ENCODE results near the gene TRPC6. TPM values are rescaled to one million over a fixed set of nuclear protein-coding genes. Genes with fewer than 3 reads are reported as not detected.

Gene TRPC6
- total and polyA plus RNA-seq, 4 donors: 0.03 to 1.5 (median 0.17) TPM; not detected in 1

DNA sequence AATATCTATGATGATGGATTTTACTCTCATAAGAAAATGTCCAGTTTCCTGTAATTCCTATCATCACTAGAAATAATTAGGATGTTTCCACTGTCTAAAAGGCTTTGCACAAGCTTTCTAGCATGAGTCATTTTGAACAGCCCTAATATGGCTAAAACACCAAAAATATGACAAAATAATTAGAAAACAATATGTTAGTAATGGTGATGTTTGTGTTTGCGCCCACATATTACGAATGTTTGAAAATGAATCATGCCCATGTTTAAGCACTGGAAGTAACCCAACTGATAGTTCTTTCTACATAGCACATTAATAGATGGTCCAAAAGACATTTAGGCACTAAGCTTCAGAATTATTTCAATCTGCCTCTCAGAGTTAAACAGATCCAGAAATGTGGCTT lies 96.0 kb downstream of the TRPC6 start:
- no peak overlapping the region for H3K27ac ChIP-seq (ENCODE audit: low read depth in 1 of 2, low read length in 2 of 2)
- no peak overlapping the region for H3K4me3 ChIP-seq (ENCODE audit: low read depth in 1 of 3, low read length in 3 of 3)
- no peaks in the 10 kb centered on the region for H3K9me3 ChIP-seq (ENCODE audit: control insufficient read depth in 4 of 4, low read length in 3 of 4)
- WGBS: 84% methylated on average over 2 of the region's 2 CpGs
- TF ChIP-seq, protein P1, sequence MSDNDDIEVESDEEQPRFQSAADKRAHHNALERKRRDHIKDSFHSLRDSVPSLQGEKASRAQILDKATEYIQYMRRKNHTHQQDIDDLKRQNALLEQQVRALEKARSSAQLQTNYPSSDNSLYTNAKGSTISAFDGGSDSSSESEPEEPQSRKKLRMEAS (IDR thresholded peaks at IDR 0.05): no peak
- no peak for TF ChIP-seq FOXA2 (IDR thresholded peaks at IDR 0.05)
- TF ChIP-seq FOXA1 (IDR thresholded peaks at IDR 0.05): no peak
- TF ChIP-seq, protein P2, sequence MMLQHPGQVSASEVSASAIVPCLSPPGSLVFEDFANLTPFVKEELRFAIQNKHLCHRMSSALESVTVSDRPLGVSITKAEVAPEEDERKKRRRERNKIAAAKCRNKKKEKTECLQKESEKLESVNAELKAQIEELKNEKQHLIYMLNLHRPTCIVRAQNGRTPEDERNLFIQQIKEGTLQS (IDR thresholded peaks at IDR 0.05): no peak
- TF ChIP-seq HNF4G (IDR thresholded peaks at IDR 0.05): no peak
- H3K27me3 ChIP-seq (ENCODE audit: control insufficient read depth in 4 of 4, insufficient read depth in 4 of 4, low read length in 3 of 4): peaks cover 0 to 2% (median 0%) of the 10 kb centered on the region in 4 donors
- DNase-seq (ENCODE audit: low spot score): no peak
- no peaks in the 10 kb centered on the region for H3K4me1 ChIP-seq (ENCODE audit: control insufficient read depth in 4 of 4, insufficient read depth in 4 of 4, low read length in 3 of 4)
- no peak overlapping the region for H3K9ac ChIP-seq (ENCODE audit: low read depth in 1 of 2, low read length in 2 of 2)
- H3K36me3 ChIP-seq (ENCODE audit: control insufficient read depth in 4 of 4, insufficient read depth in 3 of 4, low read depth in 1 of 4, low read length in 3 of 4): no peaks in the 10 kb centered on the region

DNA sequence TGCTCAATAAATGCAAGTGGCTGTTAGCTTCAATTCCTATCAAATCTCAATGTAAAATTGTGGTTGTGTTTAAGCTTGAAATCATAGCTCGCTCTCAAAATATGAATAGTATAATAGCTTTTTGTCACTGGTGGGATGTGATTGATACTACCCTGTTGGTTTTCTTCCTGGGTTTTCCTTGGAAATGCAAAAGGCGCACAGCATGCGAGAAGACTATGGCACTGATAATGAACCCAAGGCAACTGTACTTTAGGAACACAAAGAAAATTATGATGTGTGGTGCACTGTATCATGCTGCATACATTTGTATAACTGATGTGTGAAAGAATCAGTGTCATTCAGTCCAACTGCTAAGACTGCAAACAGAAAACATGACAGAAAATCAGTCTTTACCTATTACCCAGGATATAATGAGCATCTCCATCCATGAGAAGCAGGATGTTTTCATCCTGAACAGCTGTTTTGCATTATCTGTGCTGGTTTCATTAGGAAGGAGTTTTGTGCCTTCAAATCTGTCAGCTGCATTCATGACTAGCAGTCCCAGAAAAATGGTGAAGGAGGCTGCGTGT lies 101.2 kb downstream of the TRPC6 start:
- DNase-seq (ENCODE audit: low spot score): no peak
- Histone ChIP-seq H3K9me3 (ENCODE audit: control insufficient read depth in 4 of 4, low read length in 3 of 4) (no peaks in the 10 kb centered on the region), H3K36me3 (ENCODE audit: control insufficient read depth in 4 of 4, insufficient read depth in 3 of 4, low read depth in 1 of 4, low read length in 3 of 4) (no peaks in the 10 kb centered on the region), H3K27ac (ENCODE audit: low read depth in 1 of 2, low read length in 2 of 2) (no peak overlapping the region), H3K9ac (ENCODE audit: low read depth in 1 of 2, low read length in 2 of 2) (no peak overlapping the region), H3K4me1 (ENCODE audit: control insufficient read depth in 4 of 4, insufficient read depth in 4 of 4, low read length in 3 of 4) (no peaks in the 10 kb centered on the region), H3K27me3 (ENCODE audit: control insufficient read depth in 4 of 4, insufficient read depth in 4 of 4, low read length in 3 of 4) (no peaks in the 10 kb centered on the region), H3K4me3 (ENCODE audit: low read depth in 1 of 3, low read length in 3 of 3) (no peak overlapping the region)
- TF ChIP-seq NR2F2 (IDR thresholded peaks at IDR 0.05): no peak
- 92% methylated on average over 4 of the region's 4 CpGs for WGBS

DNA sequence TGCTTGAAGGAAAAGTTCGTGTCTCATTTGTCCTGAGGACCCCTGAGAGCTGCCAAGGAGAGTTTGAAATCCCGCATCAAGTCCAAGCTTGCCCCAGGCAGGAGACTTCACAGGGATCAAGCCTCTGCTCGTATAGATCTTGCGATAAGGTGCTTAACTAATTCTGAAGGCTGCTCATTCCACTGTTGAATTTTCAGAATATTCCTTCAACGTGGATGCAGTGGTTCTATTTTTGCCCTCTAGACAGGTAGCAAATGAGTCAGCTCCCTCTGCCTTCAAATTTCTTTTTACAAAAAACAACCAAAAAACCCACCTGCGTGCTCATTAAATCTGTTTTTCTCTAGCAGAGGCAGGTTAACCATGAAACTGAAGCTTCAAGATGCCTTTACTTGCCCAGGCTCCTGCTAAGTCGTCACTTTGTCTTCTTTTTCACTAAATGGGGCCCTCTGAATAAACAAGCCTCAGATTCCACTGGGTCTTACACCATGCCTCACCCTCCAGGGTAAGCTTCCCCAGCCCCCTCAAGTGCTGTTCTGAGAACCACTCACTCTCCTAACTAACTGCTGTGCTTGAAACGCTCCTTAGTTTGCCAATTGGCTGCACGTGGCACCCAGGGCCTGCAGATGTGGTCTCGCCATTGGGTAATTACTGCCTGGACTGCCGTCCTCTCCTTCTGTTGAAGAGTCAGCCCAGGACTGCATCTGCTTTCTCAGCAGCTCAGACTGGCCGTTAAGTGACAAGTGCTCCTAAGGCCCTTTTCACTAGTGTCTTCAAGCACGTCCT lies 105.0 kb downstream of the TRPC6 start:
- no peak overlapping the region for H3K9ac ChIP-seq (ENCODE audit: low read depth in 1 of 2, low read length in 2 of 2)
- TF ChIP-seq GABPA (IDR thresholded peaks at IDR 0.05 in 1 of 2, conservative IDR thresholded peaks at IDR 0.05 in 1 of 2) (no peak), RAD21 (IDR thresholded peaks at IDR 0.05) (no peak), FOXA2 (IDR thresholded peaks at IDR 0.05) (no peak), RXRA (IDR thresholded peaks at IDR 0.05) (no peak), FOXA1 (IDR thresholded peaks at IDR 0.05) (no peak), HNF4G (IDR thresholded peaks at IDR 0.05) (no peak), YY1 (IDR thresholded peaks at IDR 0.05) (no peak)
- TF ChIP-seq, protein P1 (IDR thresholded peaks at IDR 0.05): no peak
- TF ChIP-seq, protein P3, sequence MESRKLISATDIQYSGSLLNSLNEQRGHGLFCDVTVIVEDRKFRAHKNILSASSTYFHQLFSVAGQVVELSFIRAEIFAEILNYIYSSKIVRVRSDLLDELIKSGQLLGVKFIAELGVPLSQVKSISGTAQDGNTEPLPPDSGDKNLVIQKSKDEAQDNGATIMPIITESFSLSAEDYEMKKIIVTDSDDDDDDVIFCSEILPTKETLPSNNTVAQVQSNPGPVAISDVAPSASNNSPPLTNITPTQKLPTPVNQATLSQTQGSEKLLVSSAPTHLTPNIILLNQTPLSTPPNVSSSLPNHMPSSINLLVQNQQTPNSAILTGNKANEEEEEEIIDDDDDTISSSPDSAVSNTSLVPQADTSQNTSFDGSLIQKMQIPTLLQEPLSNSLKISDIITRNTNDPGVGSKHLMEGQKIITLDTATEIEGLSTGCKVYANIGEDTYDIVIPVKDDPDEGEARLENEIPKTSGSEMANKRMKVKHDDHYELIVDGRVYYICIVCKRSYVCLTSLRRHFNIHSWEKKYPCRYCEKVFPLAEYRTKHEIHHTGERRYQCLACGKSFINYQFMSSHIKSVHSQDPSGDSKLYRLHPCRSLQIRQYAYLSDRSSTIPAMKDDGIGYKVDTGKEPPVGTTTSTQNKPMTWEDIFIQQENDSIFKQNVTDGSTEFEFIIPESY (IDR thresholded peaks at IDR 0.05): no peak
- TF ChIP-seq, protein P2 (IDR thresholded peaks at IDR 0.05): no peak
- H3K4me3 ChIP-seq (ENCODE audit: low read depth in 1 of 3, low read length in 3 of 3): no peak overlapping the region
- DNase-seq (ENCODE audit: low spot score): no peak
- no peaks in the 10 kb centered on the region for H3K9me3 ChIP-seq (ENCODE audit: control insufficient read depth in 4 of 4, low read length in 3 of 4)
- H3K27ac ChIP-seq (ENCODE audit: low read depth in 1 of 2, low read length in 2 of 2): no peak overlapping the region
- H3K4me1 ChIP-seq (ENCODE audit: control insufficient read depth in 4 of 4, insufficient read depth in 4 of 4, low read length in 3 of 4): no peaks in the 10 kb centered on the region
- 67% methylated on average over 13 of the region's 13 CpGs for WGBS
- H3K27me3 ChIP-seq (ENCODE audit: control insufficient read depth in 4 of 4, insufficient read depth in 4 of 4, low read length in 3 of 4): no peaks in the 10 kb centered on the region
- H3K36me3 ChIP-seq (ENCODE audit: control insufficient read depth in 4 of 4, insufficient read depth in 3 of 4, low read depth in 1 of 4, low read length in 3 of 4): no peaks in the 10 kb centered on the region
